Body of pancreas (tissue), 4 donors: ENCODE measurements around the gene MED15. TPM values are rescaled to one million over a fixed set of nuclear protein-coding genes. Genes with fewer than 3 reads are reported as not detected.

ENCODE experiments used
- ATAC-seq: fragments of 150-250 bp; one replicate; pipeline ENCODE4 v1.9.1; 2016
- DNase-seq, 4 donors: peaks; one replicate each; pipeline ENCODE4 v3.0.0-alpha.2; 2019
- H3K27ac ChIP-seq, 4 donors: fragments of 200-600 bp; sonication (generic); 1 replicate in 3 of 4; 2 replicates in 1 of 4; pipeline versions ENCODE4 v1.5.1 to v1.6.1; 2016 to 2019; ENCODE audit warnings: mild to moderate bottlenecking in 1 of 4, mixed read lengths in 1 of 4, moderate library complexity in 1 of 4
- H3K27me3 ChIP-seq, 2 donors: fragments of 200-600 bp; sonication (generic); one replicate each; pipeline ENCODE4 v1.6.0; 2016; ENCODE audit warnings: mild to moderate bottlenecking in 1 of 2
- H3K36me3 ChIP-seq, 2 donors: fragments of 200-600 bp; sonication (generic); replicated peaks in 1 of 2; 2 replicates each; pipeline ENCODE4 v1.5.1; 2016; ENCODE audit warnings: low read depth in 2 of 2; ENCODE audit not compliant: insufficient read depth in 1 of 2
- H3K4me1 ChIP-seq: fragments of 200-600 bp; sonication (generic); one replicate; pipeline ENCODE4 v1.6.0; 2016
- H3K4me3 ChIP-seq, 2 donors: fragments of 200-600 bp; sonication (generic); 1 replicate in 1 of 2; 2 replicates in 1 of 2; pipeline ENCODE4 v1.5.1; 2016 to 2019
- H3K9me3 ChIP-seq, 3 donors: fragments of 200-600 bp; sonication (generic); 1 replicate in 2 of 3; 2 replicates in 1 of 3; pipeline ENCODE4 v1.5.1; 2016
- CTCF ChIP-seq, 7 experiments: fragments of 450-650 bp in 4 of 7; fragments of 200-600 bp in 3 of 7; sonication (generic) in 3 of 7; IDR thresholded peaks; one replicate each; pipeline ENCODE4 v1.5.1; 2016 to 2019; ENCODE audit warnings: antibody characterized with exemption in 7 of 7
- POLR2A ChIP-seq, 3 donors: fragments of 450-650 bp; IDR thresholded peaks; one replicate each; pipeline ENCODE4 v1.6.1; 2016; ENCODE audit warnings: antibody characterized with exemption in 3 of 3, mild to moderate bottlenecking in 2 of 3
- WGBS, 2 donors: methylation state at CpG; one replicate each; pipeline ENCODE4 v1.1.5; 2017; 5-methylcytosine and 5-hydroxymethylcytosine counted together
- intact Hi-C: fragments of 100-400 bp; cut with DNase I; formaldehyde crosslinking; loops from one replicate; pipeline ENCODE4 v1.15.1; 2023
- total RNA-seq, 2 donors: library from RNA; depleted of rRNA; stranded (reverse); fragments of >200 nt; gene quantifications; one replicate each; pipeline ENCODE4 v1.1.0, GENCODE V29; 2016

MED15 gene
- total RNA-seq, 2 donors from 2014 or later, result 31.6 to 36.9 TPM

GRCh38 chr22:20630873-20631617 lies 123.6 kb downstream of the MED15 start:
- ATAC-seq (no peak), DNase-seq (no peak)
- TF ChIP-seq POLR2A (IDR thresholded peaks at IDR 0.05) (no peak), CTCF (IDR thresholded peaks at IDR 0.05) (no peak)
- H3K27me3 ChIP-seq, result no peaks in the 10 kb centered on the region
- H3K27ac ChIP-seq, result no peak overlapping the region
- 87 to 89% methylated on average over 4 to 9 of the region's 10 CpGs for whole genome bisulfite sequencing, 2 donors
- H3K4me3 ChIP-seq, result no peak overlapping the region
- intact Hi-C loops, result no loop called here
- no peaks in the 10 kb centered on the region for H3K36me3 ChIP-seq
- H3K4me1 ChIP-seq, result no peaks in the 10 kb centered on the region
- no peaks in the 10 kb centered on the region for H3K9me3 ChIP-seq

- no peak for DNase-seq
- WGBS, 2 donors, result 82 to 86% methylated on average over 3 to 6 of the region's 6 CpGs
- intact Hi-C loops, result no loop called here
- ATAC-seq, result no peak
- H3K36me3 ChIP-seq, result no peaks in the 10 kb centered on the region
- no peak overlapping the region for H3K4me3 ChIP-seq
- no peak overlapping the region for H3K27ac ChIP-seq
- no peaks in the 10 kb centered on the region for H3K4me1 ChIP-seq
- H3K27me3 ChIP-seq, result no peaks in the 10 kb centered on the region
- TF ChIP-seq CTCF (IDR thresholded peaks at IDR 0.05), result no peak
- no peak for TF ChIP-seq POLR2A (IDR thresholded peaks at IDR 0.05)
- H3K9me3 ChIP-seq, result no peaks in the 10 kb centered on the region
These were observed 124.7 kb downstream of the MED15 start for GRCh38 chr22:20632082-20632481.

- Histone ChIP-seq H3K36me3 (no peaks in the 10 kb centered on the region), H3K4me1 (no peaks in the 10 kb centered on the region), H3K4me3 (no peak overlapping the region), H3K27ac (no peak overlapping the region), H3K27me3 (no peaks in the 10 kb centered on the region), H3K9me3 (no peaks in the 10 kb centered on the region)
- ATAC-seq (no peak), DNase-seq (no peak)
- TF ChIP-seq POLR2A (IDR thresholded peaks at IDR 0.05) (no peak), CTCF (IDR thresholded peaks at IDR 0.05) (no peak)
- intact Hi-C loops, result no loop called here
- 65 to 70% methylated on average over 3 to 4 of the region's 4 CpGs for whole genome bisulfite sequencing, 2 donors
These were observed 125.1 kb downstream of the MED15 start for GRCh38 chr22:20632518-20632917.

GRCh38 chr22:20634560-20635226 lies 127.3 kb downstream of the MED15 start:
- no peak overlapping the region for H3K4me3 ChIP-seq
- H3K27ac ChIP-seq, result no peak overlapping the region
- TF ChIP-seq POLR2A (IDR thresholded peaks at IDR 0.05) (no peak), CTCF (IDR thresholded peaks at IDR 0.05) (no peak)
- H3K4me1 ChIP-seq, result peaks cover 12% of the 10 kb centered on the region
- intact Hi-C loops, result no loop called here
- H3K9me3 ChIP-seq, result no peaks in the 10 kb centered on the region
- H3K27me3 ChIP-seq, result no peaks in the 10 kb centered on the region
- no peaks in the 10 kb centered on the region for H3K36me3 ChIP-seq
- DNase-seq (no peak), ATAC-seq (no peak)
- 83 to 96% methylated on average over 9 of the region's 9 CpGs for WGBS, 2 donors
